Fibroblast of lung (primary cell): ENCODE measurements around the gene LOC128125822.

Source experiments
- DNase-seq, 2 donors: peaks; one replicate each; pipeline versions ENCODE4 v3.0.0 to v3.0.0-alpha.2; 2010; ENCODE audit warnings: low read depth in 2 of 2
- H2AFZ ChIP-seq: 2 replicates; pipeline ENCODE4 v1.5.1; 2012; ENCODE audit warnings: low read length, control low read depth, inconsistent platforms
- H3K27ac ChIP-seq: 2 replicates; pipeline ENCODE4 v1.5.1; 2011; ENCODE audit warnings: low read length, control low read depth; ENCODE audit not compliant: insufficient read depth
- H3K27me3 ChIP-seq: 2 replicates; pipeline ENCODE4 v1.5.1; 2011; ENCODE audit warnings: mild to moderate bottlenecking, low read length; ENCODE audit not compliant: control insufficient read depth, insufficient read depth
- H3K36me3 ChIP-seq: 2 replicates; pipeline ENCODE4 v1.5.1; 2011; ENCODE audit warnings: low read length; ENCODE audit not compliant: control insufficient read depth, insufficient read depth
- H3K4me1 ChIP-seq: 2 replicates; pipeline ENCODE4 v1.5.1; 2011; ENCODE audit warnings: low read length; ENCODE audit not compliant: control insufficient read depth, insufficient read depth; ENCODE audit errors: extremely low read depth
- H3K4me2 ChIP-seq: 2 replicates; pipeline ENCODE4 v1.5.1; 2011; ENCODE audit warnings: low read length, control low read depth; ENCODE audit not compliant: insufficient read depth; ENCODE audit errors: extremely low read depth
- H3K4me3 ChIP-seq, 4 experiments: fragments of 200-600 bp in 1 of 4; sonication (generic) in 1 of 4; replicated peaks in 1 of 4; 2 replicates each; pipeline ENCODE4 v1.5.1; 2011 to 2016; ENCODE audit warnings: low read length in 4 of 4, low read depth in 3 of 4, mild to moderate bottlenecking in 3 of 4, control low read depth in 2 of 4, inconsistent platforms in 1 of 4, mixed read lengths in 1 of 4; ENCODE audit not compliant: insufficient read depth in 1 of 4; ENCODE audit errors: control extremely low read depth in 1 of 4
- H3K79me2 ChIP-seq: 2 replicates; pipeline ENCODE4 v1.5.1; 2012; ENCODE audit warnings: mild to moderate bottlenecking, low read length, inconsistent platforms; ENCODE audit not compliant: control insufficient read depth, insufficient read depth
- H3K9ac ChIP-seq: 2 replicates; pipeline ENCODE4 v1.5.1; 2011; ENCODE audit warnings: mild to moderate bottlenecking, low read length, control low read depth; ENCODE audit not compliant: insufficient read depth
- H3K9me3 ChIP-seq: 2 replicates; pipeline ENCODE4 v1.5.1; 2012; ENCODE audit warnings: low read depth, low read length; ENCODE audit not compliant: control insufficient read depth, insufficient read depth
- H4K20me1 ChIP-seq: 2 replicates; pipeline ENCODE4 v1.5.1; 2011; ENCODE audit warnings: low read length; ENCODE audit not compliant: control insufficient read depth, insufficient read depth; ENCODE audit errors: extremely low read depth
- EZH2 ChIP-seq: IDR thresholded peaks from 2 replicates; pipeline ENCODE4 v1.5.1; 2012; ENCODE audit warnings: low read length, control low read depth, mild to moderate bottlenecking; ENCODE audit errors: missing control alignments
- TF ChIP-seq, protein P1 (sequence below), 2 donors: IDR thresholded peaks in 1 of 2; conservative IDR thresholded peaks in 1 of 2; 1 replicate in 1 of 2; 2 replicates in 1 of 2; pipeline ENCODE4 v1.5.1; 2011 to 2012; ENCODE audit warnings: low read length in 2 of 2, control low read depth in 1 of 2, inconsistent platforms in 1 of 2, low read depth in 1 of 2, mild to moderate bottlenecking in 1 of 2

Gene LOC128125822

GRCh38 chr6:63580704-63580961 is 8.4 kb downstream of the LOC128125822 start:
- H2AFZ ChIP-seq: no peak overlapping the region

DNA sequence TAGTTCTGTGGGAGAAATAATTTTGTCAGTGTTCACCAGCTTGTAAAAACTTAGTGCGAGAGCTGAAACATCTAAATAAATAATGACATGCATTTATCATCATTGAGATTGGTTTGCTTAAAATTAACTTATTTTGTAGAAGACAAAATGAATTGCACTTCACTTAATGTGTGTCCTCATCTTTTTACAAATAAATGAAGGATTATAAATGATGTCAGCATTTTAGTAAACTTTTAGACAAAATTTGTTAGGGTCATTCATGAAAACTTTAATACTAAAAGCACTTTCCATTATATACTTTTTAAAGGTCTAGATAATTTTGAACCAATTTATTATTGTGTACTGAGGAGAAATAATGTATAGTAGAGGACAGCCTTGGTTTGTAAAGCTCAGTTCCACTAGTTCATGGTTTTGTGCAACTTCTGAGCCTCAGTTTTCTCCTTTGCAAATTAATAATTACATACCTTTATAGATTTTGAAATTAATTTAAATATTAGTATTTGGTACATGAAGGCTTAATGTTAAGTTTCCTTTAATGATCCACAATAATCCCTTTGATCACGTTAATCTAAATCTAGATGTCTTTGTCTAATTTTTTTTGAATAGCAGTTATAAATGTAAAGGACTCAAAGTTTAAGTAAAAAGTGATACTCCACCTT is 9.2 kb downstream of the LOC128125822 start:
- Histone ChIP-seq H3K27me3 (no peaks in the 10 kb centered on the region), H3K4me1 (no peaks in the 10 kb centered on the region), H2AFZ (no peak overlapping the region), H3K4me2 (no peak overlapping the region), H4K20me1 (no peaks in the 10 kb centered on the region), H3K9ac (no peak overlapping the region), H3K9me3 (no peaks in the 10 kb centered on the region), H3K79me2 (peaks cover 12% of the 10 kb centered on the region), H3K4me3 (no peak overlapping the region), H3K36me3 (peaks cover 17% of the 10 kb centered on the region), H3K27ac (no peak overlapping the region)
- no peak for TF ChIP-seq EZH2
- TF ChIP-seq, protein P1, sequence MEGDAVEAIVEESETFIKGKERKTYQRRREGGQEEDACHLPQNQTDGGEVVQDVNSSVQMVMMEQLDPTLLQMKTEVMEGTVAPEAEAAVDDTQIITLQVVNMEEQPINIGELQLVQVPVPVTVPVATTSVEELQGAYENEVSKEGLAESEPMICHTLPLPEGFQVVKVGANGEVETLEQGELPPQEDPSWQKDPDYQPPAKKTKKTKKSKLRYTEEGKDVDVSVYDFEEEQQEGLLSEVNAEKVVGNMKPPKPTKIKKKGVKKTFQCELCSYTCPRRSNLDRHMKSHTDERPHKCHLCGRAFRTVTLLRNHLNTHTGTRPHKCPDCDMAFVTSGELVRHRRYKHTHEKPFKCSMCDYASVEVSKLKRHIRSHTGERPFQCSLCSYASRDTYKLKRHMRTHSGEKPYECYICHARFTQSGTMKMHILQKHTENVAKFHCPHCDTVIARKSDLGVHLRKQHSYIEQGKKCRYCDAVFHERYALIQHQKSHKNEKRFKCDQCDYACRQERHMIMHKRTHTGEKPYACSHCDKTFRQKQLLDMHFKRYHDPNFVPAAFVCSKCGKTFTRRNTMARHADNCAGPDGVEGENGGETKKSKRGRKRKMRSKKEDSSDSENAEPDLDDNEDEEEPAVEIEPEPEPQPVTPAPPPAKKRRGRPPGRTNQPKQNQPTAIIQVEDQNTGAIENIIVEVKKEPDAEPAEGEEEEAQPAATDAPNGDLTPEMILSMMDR (conservative IDR thresholded peaks at IDR 0.05 in 1 of 2, IDR thresholded peaks at IDR 0.05 in 1 of 2; ENCODE audit: low read depth in 1 of 2, low read length in 2 of 2): no peak
- no peak for DNase-seq

More at GRCh38 chr6:63580704-63580961, 8.4 kb downstream of the LOC128125822 start:
- H3K4me3 ChIP-seq: no peak overlapping the region
- TF ChIP-seq EZH2: no peak
- TF ChIP-seq, protein P1 (conservative IDR thresholded peaks at IDR 0.05 in 1 of 2, IDR thresholded peaks at IDR 0.05 in 1 of 2; ENCODE audit: low read depth in 1 of 2, low read length in 2 of 2): no peak
- no peaks in the 10 kb centered on the region for H3K9me3 ChIP-seq
- no peak overlapping the region for H3K4me2 ChIP-seq
- H4K20me1 ChIP-seq: no peaks in the 10 kb centered on the region
- H3K27ac ChIP-seq: no peak overlapping the region
- no peaks in the 10 kb centered on the region for H3K4me1 ChIP-seq
- H3K36me3 ChIP-seq: peaks cover 17% of the 10 kb centered on the region
- H3K27me3 ChIP-seq: no peaks in the 10 kb centered on the region
- no peak for DNase-seq
- H3K79me2 ChIP-seq: peaks cover 20% of the 10 kb centered on the region
- no peak overlapping the region for H3K9ac ChIP-seq

DNA sequence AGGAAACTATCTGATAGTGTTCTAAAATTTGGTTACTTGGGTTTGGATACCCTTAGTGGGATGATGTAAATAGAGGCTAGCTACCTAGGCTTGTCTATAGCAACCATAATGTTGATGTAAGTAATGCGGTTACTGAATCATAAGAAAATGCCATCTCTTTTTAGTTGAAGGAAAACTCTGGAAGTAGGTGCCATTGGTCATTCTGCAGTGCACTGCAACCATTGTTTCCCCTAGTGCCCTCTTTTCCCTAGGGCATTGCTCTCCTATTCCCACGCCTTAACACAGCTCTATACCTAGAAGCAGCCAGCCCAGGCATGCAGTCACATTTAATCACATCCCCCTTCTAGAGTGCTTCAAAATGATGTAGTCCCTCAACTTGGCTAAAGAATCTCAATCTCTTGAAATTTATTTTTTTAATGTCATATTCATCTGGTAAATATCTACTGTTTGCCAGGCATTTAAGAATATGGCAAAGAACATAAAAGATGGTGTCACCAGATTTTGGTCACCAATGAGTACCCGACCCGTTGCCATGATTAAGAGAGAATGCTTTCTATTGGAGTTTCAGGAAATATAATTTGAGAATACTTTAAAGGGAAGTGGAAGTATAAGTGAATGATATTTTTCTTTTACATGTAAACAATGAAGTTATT is 10.4 kb downstream of the LOC128125822 start:
- TF ChIP-seq, protein P1 (conservative IDR thresholded peaks at IDR 0.05 in 1 of 2, IDR thresholded peaks at IDR 0.05 in 1 of 2; ENCODE audit: low read depth in 1 of 2, low read length in 2 of 2): no peak
- TF ChIP-seq EZH2: no peak
- Histone ChIP-seq H3K9ac (no peak overlapping the region), H2AFZ (no peak overlapping the region), H3K4me2 (no peak overlapping the region), H3K79me2 (peaks cover 4% of the 10 kb centered on the region), H3K27ac (no peak overlapping the region), H3K4me3 (no peak overlapping the region), H3K27me3 (no peaks in the 10 kb centered on the region), H3K36me3 (peaks cover 12% of the 10 kb centered on the region), H4K20me1 (no peaks in the 10 kb centered on the region), H3K4me1 (no peaks in the 10 kb centered on the region), H3K9me3 (no peaks in the 10 kb centered on the region)
- no peak for DNase-seq
